Hematopoietic multipotent progenitor cell treated with erythropoietin and hydrocortisone succinate and interleukin-3 and kit ligand, for 4 days (in vitro differentiated cells): ENCODE results near the gene SSBP4.

ENCODE experiments used
- DNase-seq: peaks from one replicate; pipeline ENCODE4 v3.0.0-alpha.2; 2015

SSBP4 gene

GRCh38 chr19:18422530-18423191, 3.5 kb downstream of the SSBP4 start:
- no peak for DNase-seq

GRCh38 chr19:18423258-18424020, 4.2 kb downstream of the SSBP4 start:
- no peak for DNase-seq

GRCh38 chr19:18424122-18424889, 5.1 kb downstream of the SSBP4 start:
- DNase-seq = no peak

GRCh38 chr19:18424890-18425514, 5.8 kb downstream of the SSBP4 start:
- DNase-seq = no peak

GRCh38 chr19:18425515-18426415, 6.6 kb downstream of the SSBP4 start:
- no peak for DNase-seq

- no peak for DNase-seq
Measured at GRCh38 chr19:18426416-18426767, 7.2 kb downstream of the SSBP4 start.

- DNase-seq = no peak
Measured at GRCh38 chr19:18427080-18427742, 8.0 kb downstream of the SSBP4 start.

GRCh38 chr19:18427743-18428113, 8.5 kb downstream of the SSBP4 start:
- DNase-seq = no peak

GRCh38 chr19:18428173-18428786, 9.1 kb downstream of the SSBP4 start:
- no peak for DNase-seq

GRCh38 chr19:18428787-18429674, 9.8 kb downstream of the SSBP4 start:
- DNase-seq = peak; percentile 95

- DNase-seq = no peak
Measured at GRCh38 chr19:18429717-18430416, 10.7 kb downstream of the SSBP4 start.

- no peak for DNase-seq
Measured at GRCh38 chr19:18430417-18431144, 11.4 kb downstream of the SSBP4 start.

- no peak for DNase-seq
Measured at GRCh38 chr19:18431351-18432197, 12.4 kb downstream of the SSBP4 start.

- DNase-seq = no peak
Measured at GRCh38 chr19:18432275-18433014, 13.2 kb downstream of the SSBP4 start.

- peak; percentile 66 for DNase-seq
Measured at GRCh38 chr19:18433015-18433691, 14.0 kb downstream of the SSBP4 start.

GRCh38 chr19:18433735-18434398, 14.7 kb downstream of the SSBP4 start:
- no peak for DNase-seq
